ENCODE results near the gene PIWIL1. TPM values are rescaled to one million over a fixed set of nuclear protein-coding genes. Genes with fewer than 3 reads are reported as not detected.

Gene PIWIL1
- total and polyA plus RNA-seq, 2 donors (not counting 3 experiments of a cell fraction or from before 2014, with no cell fraction given) = not detected

DNA sequence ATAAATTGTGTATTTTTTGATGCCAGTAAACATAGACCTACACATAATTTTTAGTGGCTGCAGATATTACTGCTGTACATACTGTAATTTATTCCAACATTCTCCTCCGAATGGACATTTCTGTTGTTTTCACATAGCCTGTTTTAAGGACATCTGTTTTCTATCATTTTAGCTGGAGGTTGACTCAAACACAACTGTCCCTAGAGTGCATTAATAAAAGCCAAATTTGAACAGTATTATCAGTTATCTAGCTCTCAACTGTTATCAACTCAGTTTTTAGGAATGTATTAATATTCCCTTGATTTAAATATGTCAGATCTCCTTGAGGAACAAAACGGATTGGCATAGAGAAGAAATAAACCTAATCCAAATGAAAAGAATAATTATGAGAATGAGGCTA lies 17.2 kb upstream of the PIWIL1 start:
- H3K9ac ChIP-seq (replicated peaks; ENCODE audit: extremely low read depth, insufficient read depth, low read length) = no peak overlapping the region
- no peaks in the 10 kb centered on the region for H3K36me3 ChIP-seq (ENCODE audit: control insufficient read depth in 2 of 2, extremely low read depth in 1 of 2, insufficient read depth in 2 of 2, low read length in 2 of 2)
- no peaks in the 10 kb centered on the region for H3K79me2 ChIP-seq (ENCODE audit: control insufficient read depth, insufficient read depth, low read length)
- H3K4me1 ChIP-seq (ENCODE audit: control insufficient read depth, extremely low read depth, insufficient read depth, low read length) = no peaks in the 10 kb centered on the region
- ChIA-PET CTCF (no interaction called here), POLR2A (no interaction called here)
- no peaks in the 10 kb centered on the region for H3K27me3 ChIP-seq (ENCODE audit: control insufficient read depth in 2 of 2, insufficient read depth in 2 of 2, low read length in 2 of 2)
- no peak for DNase-seq (ENCODE audit: low read depth, low spot score)
- no peak for FAIRE-seq
- peaks cover 6% of the 10 kb centered on the region for H3K9me3 ChIP-seq (replicated peaks; ENCODE audit: control insufficient read depth, insufficient read depth, low read length)
- intact Hi-C loops (cut with micrococcal nuclease) = no loop called here
- no peak overlapping the region for H3K4me2 ChIP-seq (ENCODE audit: insufficient read depth, low read length)
- no peak overlapping the region for H3K4me3 ChIP-seq (replicated peaks in 1 of 3; ENCODE audit: insufficient read depth in 1 of 3, low read depth in 1 of 3, low read length in 3 of 3)
- H3K9me1 ChIP-seq (replicated peaks; ENCODE audit: control insufficient read depth, extremely low read depth, insufficient read depth, low read length) = no peaks in the 10 kb centered on the region
- TF ChIP-seq MYC (IDR thresholded peaks at IDR 0.05; ENCODE audit: low read depth, low read length) (no peak), EZH2 (IDR thresholded peaks at IDR 0.05; ENCODE audit: borderline replicate concordance, low read depth, low read length, severe bottlenecking) (no peak), POLR2A (IDR thresholded peaks at IDR 0.05; ENCODE audit: low read depth, low read length) (no peak), POLR2AphosphoS5 (IDR thresholded peaks at IDR 0.05; ENCODE audit: insufficient read depth, low read depth, low read length) (no peak), MAX (IDR thresholded peaks at IDR 0.05; ENCODE audit: insufficient read depth, insufficient read length) (no peak), CTCF (IDR thresholded peaks at IDR 0.05; ENCODE audit: extremely low read depth in 1 of 2, insufficient read depth in 1 of 2, low read depth in 1 of 2, low read length in 2 of 2) (no peak), FOS (IDR thresholded peaks at IDR 0.05; ENCODE audit: borderline replicate concordance, insufficient read depth, low read length) (no peak), JUN (IDR thresholded peaks at IDR 0.05; ENCODE audit: borderline replicate concordance, insufficient read depth, insufficient read length, low read depth) (no peak), GATA2 (IDR thresholded peaks at IDR 0.05; ENCODE audit: insufficient read depth, insufficient read length, low read depth, low read length) (no peak)
- H3K27ac ChIP-seq (ENCODE audit: insufficient read depth, low read depth, low read length) = no peak overlapping the region
- no peaks in the 10 kb centered on the region for H4K20me1 ChIP-seq (replicated peaks; ENCODE audit: control insufficient read depth, extremely low read depth, insufficient read depth, low read length)
- BruUV-seq (replicated peaks) = no TSS peak
- H2AFZ ChIP-seq (ENCODE audit: low read depth, low read length) = no peak overlapping the region
- dilution Hi-C loops (cut with MboI; ENCODE audit: extremely low pct_ligation_motif_present, low sequenced_read_pairs) = no loop called here

Data from endothelial cell of umbilical vein (primary cell).